OCI-LY1 (cell line): Measurements from ENCODE around the gene SMAD3.

ENCODE experiments used
- CTCF ChIP-seq: fragments of 200-600 bp; sonication (generic), shearing (Covaris generic); IDR thresholded peaks from 2 replicates; pipeline ENCODE4 v1.5.1; 2017; ENCODE audit warnings: mild to moderate bottlenecking, antibody characterized with exemption, low read length, moderate library complexity, mixed read lengths
- EZH2 ChIP-seq: fragments of 200-600 bp; sonication (generic), shearing (Covaris generic); IDR thresholded peaks from 2 replicates; pipeline ENCODE4 v1.8.0; 2017; ENCODE audit warnings: borderline replicate concordance, mixed run types, mild to moderate bottlenecking, antibody characterized with exemption, low read length, moderate library complexity, mixed read lengths

- TF ChIP-seq CTCF (no peak), EZH2 (no peak)
Measured at GRCh38 chr15:67215102-67215501, 149.7 kb downstream of the SMAD3 start.
